ENCODE data around the gene RBM25.
"Not testable (repeated sequence)": the region's sequence is repeated elsewhere in the genome, so short reads cannot be mapped to it uniquely, and the experiment has no call there.

RBM25 gene

DNA sequence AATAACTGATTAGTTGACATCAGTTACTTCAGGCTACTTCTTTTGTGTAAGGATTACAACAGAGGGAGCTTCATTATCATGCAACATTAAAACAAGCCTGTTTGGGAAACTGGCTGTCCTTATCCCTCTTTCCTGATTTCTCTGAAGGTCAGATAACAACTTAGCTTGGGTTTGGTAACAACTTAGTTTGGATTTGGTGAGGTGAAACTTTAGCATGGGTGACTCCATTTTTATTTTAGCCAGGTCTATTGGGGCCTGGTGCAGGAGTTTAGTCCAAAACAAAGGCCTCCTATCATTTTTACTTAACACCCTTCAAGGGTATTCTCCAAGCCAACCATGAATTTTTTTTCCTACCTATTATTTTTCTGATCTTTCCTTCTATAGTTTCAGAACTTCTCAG lies 30.4 kb upstream of the RBM25 start:
- Histone ChIP-seq H3K36me3 (peaks cover 13% of the 10 kb centered on the region), H3K27ac (no peak overlapping the region), H3K9me3 (no peaks in the 10 kb centered on the region), H3K4me1 (peaks cover 36% of the 10 kb centered on the region), H3K27me3 (no peaks in the 10 kb centered on the region), H3K4me3 (no peak overlapping the region), H3K9ac (no peak overlapping the region), H4K20me1 (peaks cover 29% of the 10 kb centered on the region), H3K4me2 (no peak overlapping the region)
- TF ChIP-seq Cebpa-rat (IDR thresholded peaks at IDR 0.05) = no peak

DNA sequence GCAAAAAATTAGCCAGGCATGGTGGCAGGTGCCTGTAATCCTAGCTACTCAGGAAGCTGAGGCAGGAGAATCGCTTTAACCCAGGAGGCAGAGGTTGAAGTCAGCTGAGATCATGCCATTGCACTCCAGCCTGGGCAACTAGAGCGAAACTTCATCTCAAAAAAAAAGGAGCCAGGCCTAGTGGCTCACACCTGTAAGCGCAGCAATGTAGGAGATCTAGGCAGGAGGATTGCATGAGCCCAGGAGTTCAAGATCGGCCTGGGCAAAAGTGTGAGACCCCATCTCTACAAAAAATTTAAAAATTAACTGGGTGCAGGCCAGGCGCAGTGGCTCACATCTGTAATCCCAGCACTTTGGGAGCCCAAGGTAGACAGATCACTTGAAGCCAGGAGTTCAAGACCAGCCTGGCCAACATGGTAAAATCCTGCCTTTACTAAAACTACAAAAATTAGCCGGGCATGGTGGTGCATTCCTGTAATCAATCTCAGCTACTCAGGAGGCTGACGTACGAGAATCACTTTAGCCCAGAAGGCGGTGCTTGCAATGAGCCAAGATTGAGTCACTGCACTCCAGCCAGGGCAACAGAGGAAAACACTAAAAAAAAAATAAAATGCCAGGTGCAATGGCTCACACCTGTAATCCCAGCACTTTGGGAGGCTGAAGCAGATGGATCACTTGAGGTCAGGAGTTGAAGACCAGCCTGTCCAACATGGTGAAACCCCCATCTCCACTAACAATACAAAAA lies 21.5 kb upstream of the RBM25 start:
- H3K27ac ChIP-seq, H4K20me1 ChIP-seq, H3K9me3 ChIP-seq, H3K27me3 ChIP-seq, H3K4me1 ChIP-seq, H3K4me3 ChIP-seq, H3K36me3 ChIP-seq, H3K9ac ChIP-seq, H3K4me2 ChIP-seq: not testable (repeated sequence)

GRCh38 chr14:73047808-73048207 lies 10.5 kb upstream of the RBM25 start:
- H3K4me2 ChIP-seq = no peak overlapping the region
- no peaks in the 10 kb centered on the region for H3K9me3 ChIP-seq
- no peak overlapping the region for H3K9ac ChIP-seq
- no peaks in the 10 kb centered on the region for H4K20me1 ChIP-seq
- no peak overlapping the region for H3K27ac ChIP-seq
- H3K36me3 ChIP-seq = no peaks in the 10 kb centered on the region
- no peaks in the 10 kb centered on the region for H3K4me1 ChIP-seq
- H3K4me3 ChIP-seq = no peak overlapping the region
- no peak for TF ChIP-seq Cebpa-rat (IDR thresholded peaks at IDR 0.05)
- no peaks in the 10 kb centered on the region for H3K27me3 ChIP-seq

DNA sequence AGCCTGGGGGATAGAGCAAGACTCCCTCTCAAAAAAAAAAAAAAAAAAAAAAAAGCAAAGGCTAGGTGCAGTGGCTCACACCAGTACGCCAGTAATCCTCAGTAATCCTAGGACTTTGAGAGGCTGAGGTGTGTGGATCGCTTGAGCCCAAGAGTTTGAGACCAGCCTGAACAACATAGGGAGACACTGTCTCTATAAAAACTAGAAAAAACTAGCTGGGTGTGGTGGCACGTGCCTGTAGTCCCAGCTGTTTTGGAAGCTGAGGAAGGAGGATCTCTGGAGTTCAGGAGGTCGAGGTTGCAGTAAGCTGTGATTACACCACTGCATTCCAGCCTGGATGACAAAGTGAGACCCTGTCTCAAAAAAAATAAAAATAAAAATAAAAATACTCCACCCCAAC lies 8.9 kb upstream of the RBM25 start:
- TF ChIP-seq Cebpa-rat (IDR thresholded peaks at IDR 0.05) = no peak
- no peak overlapping the region for H3K4me2 ChIP-seq
- no peaks in the 10 kb centered on the region for H3K36me3 ChIP-seq
- no peak overlapping the region for H3K27ac ChIP-seq
- H3K9ac ChIP-seq = no peak overlapping the region
- H3K4me1 ChIP-seq = no peaks in the 10 kb centered on the region
- no peak overlapping the region for H3K4me3 ChIP-seq
- no peaks in the 10 kb centered on the region for H3K9me3 ChIP-seq
- H4K20me1 ChIP-seq = no peaks in the 10 kb centered on the region
- H3K27me3 ChIP-seq = no peaks in the 10 kb centered on the region

DNA sequence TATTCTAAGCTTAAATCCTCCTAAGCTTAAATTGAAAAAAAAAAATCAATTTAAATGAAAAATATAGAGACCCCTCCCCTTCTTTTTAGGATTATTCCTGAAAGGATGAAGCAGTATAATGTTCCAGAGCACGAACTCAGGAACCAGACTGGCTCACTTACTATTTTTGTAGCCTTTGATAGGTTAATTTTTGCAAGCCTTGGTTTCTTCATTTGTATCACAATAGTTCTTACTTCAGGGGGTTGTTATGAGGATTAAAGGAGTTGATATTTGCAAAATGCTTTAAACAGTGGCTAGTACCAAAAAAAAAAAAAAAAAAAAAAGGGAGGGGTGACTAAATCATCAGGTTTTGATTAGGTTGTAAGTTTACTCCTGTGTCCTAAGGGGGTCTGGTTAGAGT lies 3.1 kb upstream of the RBM25 start:
- Histone ChIP-seq H3K9ac (no peak overlapping the region), H3K27ac (no peak overlapping the region), H4K20me1 (peaks cover 15% of the 10 kb centered on the region), H3K9me3 (no peaks in the 10 kb centered on the region), H3K4me1 (peaks cover 14% of the 10 kb centered on the region), H3K27me3 (no peaks in the 10 kb centered on the region), H3K4me2 (no peak overlapping the region), H3K4me3 (no peak overlapping the region), H3K36me3 (peaks cover 3% of the 10 kb centered on the region; the same call in 1 of the 2 replicates)
- TF ChIP-seq Cebpa-rat (IDR thresholded peaks at IDR 0.05) = no peak

GRCh38 chr14:73057944-73058223 lies 450 bp upstream of the RBM25 start:
- H3K4me2 ChIP-seq = peak overlapping the region; percentile 88
- H4K20me1 ChIP-seq = peaks cover 41% of the 10 kb centered on the region
- H3K4me3 ChIP-seq = peak overlapping the region; percentile 98
- no peaks in the 10 kb centered on the region for H3K9me3 ChIP-seq
- H3K27ac ChIP-seq = peak overlapping the region; percentile 95
- TF ChIP-seq Cebpa-rat (IDR thresholded peaks at IDR 0.05) = no peak
- H3K27me3 ChIP-seq = no peaks in the 10 kb centered on the region
- H3K36me3 ChIP-seq = peaks cover 25% of the 10 kb centered on the region
- H3K4me1 ChIP-seq = peaks cover 31% of the 10 kb centered on the region
- peak overlapping the region; percentile 99 for H3K9ac ChIP-seq

GRCh38 chr14:73058922-73059673 lies 764 bp downstream of the RBM25 start:
- Histone ChIP-seq H3K4me3 (peak overlapping the region; percentile 98), H3K9ac (peak overlapping the region; percentile 99), H3K4me1 (peaks cover 31% of the 10 kb centered on the region), H3K27ac (peak overlapping the region; percentile 95), H3K4me2 (peak overlapping the region; percentile 77), H3K36me3 (peaks cover 37% of the 10 kb centered on the region), H4K20me1 (peaks cover 53% of the 10 kb centered on the region), H3K27me3 (no peaks in the 10 kb centered on the region), H3K9me3 (no peaks in the 10 kb centered on the region)
- TF ChIP-seq Cebpa-rat (IDR thresholded peaks at IDR 0.05) = no peak

DNA sequence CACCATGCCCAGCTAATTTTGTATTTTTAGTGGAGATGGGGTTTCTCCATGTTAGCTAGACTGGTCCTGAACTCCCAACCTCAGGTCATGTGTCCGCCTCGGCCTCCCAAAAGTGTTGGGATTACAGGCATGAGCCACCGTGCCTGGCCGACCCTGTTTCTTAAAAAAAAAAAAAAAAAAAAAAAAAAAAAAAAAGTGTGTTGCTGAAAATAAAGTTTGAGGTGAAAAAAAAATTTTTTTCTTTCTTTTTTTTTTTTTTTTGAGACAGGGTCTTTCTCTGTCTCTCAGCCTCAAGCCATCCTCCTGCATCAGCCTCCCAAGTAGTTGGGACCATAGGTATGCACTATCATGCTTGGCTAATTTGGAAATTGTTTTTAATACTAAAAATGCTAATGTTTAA lies 11.3 kb downstream of the RBM25 start:
- H3K4me1 ChIP-seq = no peaks in the 10 kb centered on the region
- no peaks in the 10 kb centered on the region for H3K27me3 ChIP-seq
- H3K9ac ChIP-seq = no peak overlapping the region
- TF ChIP-seq Cebpa-rat (IDR thresholded peaks at IDR 0.05) = no peak
- H3K9me3 ChIP-seq = no peaks in the 10 kb centered on the region
- no peak overlapping the region for H3K4me2 ChIP-seq
- H3K27ac ChIP-seq = no peak overlapping the region
- peaks cover 91% of the 10 kb centered on the region for H3K36me3 ChIP-seq
- no peak overlapping the region for H3K4me3 ChIP-seq
- H4K20me1 ChIP-seq = peaks cover 100% of the 10 kb centered on the region

DNA sequence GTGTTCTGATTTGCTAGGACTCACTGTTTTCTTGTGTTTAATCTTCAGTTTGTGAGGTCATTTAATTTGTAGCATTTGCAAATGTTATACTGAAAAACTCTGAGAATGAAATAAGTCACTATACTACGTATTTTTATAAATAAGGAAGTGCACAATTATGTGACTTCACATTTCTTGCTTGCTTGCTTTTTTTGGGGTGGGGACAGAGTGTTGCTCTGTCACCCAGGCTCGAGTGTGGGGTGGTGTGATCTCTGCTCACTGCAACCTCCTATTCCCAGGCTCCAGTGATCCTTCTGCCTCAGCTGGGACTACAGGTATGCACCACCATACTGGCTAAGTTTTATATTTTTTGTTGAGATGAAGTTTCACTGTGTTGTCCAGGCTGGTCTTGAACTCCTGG lies 32.7 kb downstream of the RBM25 start:
- Histone ChIP-seq H3K27ac (no peak overlapping the region), H3K4me1 (no peaks in the 10 kb centered on the region), H3K27me3 (no peaks in the 10 kb centered on the region), H3K36me3 (peaks cover 97% of the 10 kb centered on the region), H3K4me3 (no peak overlapping the region), H3K9me3 (no peaks in the 10 kb centered on the region), H3K4me2 (no peak overlapping the region), H3K9ac (no peak overlapping the region), H4K20me1 (peaks cover 88% of the 10 kb centered on the region)
- no peak for TF ChIP-seq Cebpa-rat (IDR thresholded peaks at IDR 0.05)

GRCh38 chr14:73097421-73097820 lies 39.1 kb downstream of the RBM25 start:
- no peaks in the 10 kb centered on the region for H3K4me1 ChIP-seq
- peaks cover 76% of the 10 kb centered on the region for H4K20me1 ChIP-seq
- no peak overlapping the region for H3K9ac ChIP-seq
- peaks cover 94% of the 10 kb centered on the region for H3K36me3 ChIP-seq
- no peak overlapping the region for H3K4me3 ChIP-seq
- no peaks in the 10 kb centered on the region for H3K9me3 ChIP-seq
- no peak for TF ChIP-seq Cebpa-rat (IDR thresholded peaks at IDR 0.05)
- H3K27me3 ChIP-seq = no peaks in the 10 kb centered on the region
- no peak overlapping the region for H3K27ac ChIP-seq
- no peak overlapping the region for H3K4me2 ChIP-seq
